ENCODE data around the gene C1QC. TPM values are rescaled to one million over a fixed set of nuclear protein-coding genes. Genes with fewer than 3 reads are reported as not detected.

The C1QC gene
- total RNA-seq, 1 experiment from 2014 or later = not detected

- CTCF ChIA-PET = no interaction called here
- Histone ChIP-seq H3K27ac (ENCODE audit: low read depth, low read length, poor library complexity, severe bottlenecking) (no peak overlapping the region), H3K36me3 (ENCODE audit: insufficient read depth, low read length, poor library complexity, severe bottlenecking) (no peaks in the 10 kb centered on the region), H3K27me3 (replicated peaks; ENCODE audit: insufficient read depth, low read depth, low read length, poor library complexity) (peaks cover 81% of the 10 kb centered on the region), H3K9me3 (ENCODE audit: low read depth, low read length, poor library complexity, severe bottlenecking) (no peaks in the 10 kb centered on the region), H3K4me3 (ENCODE audit: low read depth, low read length, poor library complexity, severe bottlenecking) (no peak overlapping the region), H3K4me1 (ENCODE audit: insufficient read depth, low read length, poor library complexity, severe bottlenecking) (no peaks in the 10 kb centered on the region)
- intact Hi-C loops (cut with micrococcal nuclease; ENCODE audit: unreplicated experiment) = no loop called here
- no TSS peak for BruUV-seq (replicated peaks)
- POLR2A ChIA-PET (ENCODE audit: low non-redundant PET) = no interaction called here
- TF ChIP-seq CTCF (conservative IDR thresholded peaks at IDR 0.05; ENCODE audit: low read depth, low read length) (no peak), EZH2 (IDR thresholded peaks at IDR 0.05; ENCODE audit: borderline replicate concordance, low read depth, low read length, poor library complexity, severe bottlenecking) (no peak)
- DNase-seq (ENCODE audit: low spot score) = no peak
These were observed 18.0 kb upstream of the C1QC start for GRCh38 chr1:22625262-22625925.

- H3K4me1 ChIP-seq (ENCODE audit: insufficient read depth, low read length, poor library complexity, severe bottlenecking) = no peaks in the 10 kb centered on the region
- BruUV-seq (replicated peaks) = no TSS peak
- H3K36me3 ChIP-seq (ENCODE audit: insufficient read depth, low read length, poor library complexity, severe bottlenecking) = no peaks in the 10 kb centered on the region
- H3K27ac ChIP-seq (ENCODE audit: low read depth, low read length, poor library complexity, severe bottlenecking) = no peak overlapping the region
- ChIA-PET POLR2A (ENCODE audit: low non-redundant PET) (no interaction called here), CTCF (no interaction called here)
- no peak for DNase-seq (ENCODE audit: low spot score)
- no peak overlapping the region for H3K4me3 ChIP-seq (ENCODE audit: low read depth, low read length, poor library complexity, severe bottlenecking)
- H3K27me3 ChIP-seq (replicated peaks; ENCODE audit: insufficient read depth, low read depth, low read length, poor library complexity) = peaks cover 82% of the 10 kb centered on the region
- H3K9me3 ChIP-seq (ENCODE audit: low read depth, low read length, poor library complexity, severe bottlenecking) = no peaks in the 10 kb centered on the region
- intact Hi-C loops (cut with micrococcal nuclease; ENCODE audit: unreplicated experiment) = no loop called here
- TF ChIP-seq CTCF (conservative IDR thresholded peaks at IDR 0.05; ENCODE audit: low read depth, low read length) (no peak), EZH2 (IDR thresholded peaks at IDR 0.05; ENCODE audit: borderline replicate concordance, low read depth, low read length, poor library complexity, severe bottlenecking) (no peak)
These were observed 16.9 kb upstream of the C1QC start for GRCh38 chr1:22626237-22627157.

GRCh38 chr1:22627331-22627730 is 16.1 kb upstream of the C1QC start:
- Histone ChIP-seq H3K36me3 (ENCODE audit: insufficient read depth, low read length, poor library complexity, severe bottlenecking) (no peaks in the 10 kb centered on the region), H3K9me3 (ENCODE audit: low read depth, low read length, poor library complexity, severe bottlenecking) (no peaks in the 10 kb centered on the region), H3K27ac (ENCODE audit: low read depth, low read length, poor library complexity, severe bottlenecking) (no peak overlapping the region), H3K4me3 (ENCODE audit: low read depth, low read length, poor library complexity, severe bottlenecking) (no peak overlapping the region), H3K27me3 (replicated peaks; ENCODE audit: insufficient read depth, low read depth, low read length, poor library complexity) (peaks cover 82% of the 10 kb centered on the region), H3K4me1 (ENCODE audit: insufficient read depth, low read length, poor library complexity, severe bottlenecking) (no peaks in the 10 kb centered on the region)
- ChIA-PET POLR2A (ENCODE audit: low non-redundant PET) (no interaction called here), CTCF (no interaction called here)
- BruUV-seq (replicated peaks) = no TSS peak
- DNase-seq (ENCODE audit: low spot score) = no peak
- no peak for TF ChIP-seq EZH2 (IDR thresholded peaks at IDR 0.05; ENCODE audit: borderline replicate concordance, low read depth, low read length, poor library complexity, severe bottlenecking)
- TF ChIP-seq CTCF (conservative IDR thresholded peaks at IDR 0.05; ENCODE audit: low read depth, low read length) = no peak
- intact Hi-C loops (cut with micrococcal nuclease; ENCODE audit: unreplicated experiment) = no loop called here

All from A673 (cell line).